Ramos (cell line): ENCODE measurements around the gene NUDT3.

Source experiments
- in situ Hi-C: fragments of 300-500 bp; cut with MboI; formaldehyde crosslinking; loops from one replicate; pipeline ENCODE4 v1.14.3; 2022; ENCODE audit warnings: low sequenced_read_pairs; ENCODE audit not compliant: unreplicated experiment

The NUDT3 gene

GRCh38 chr6:34231566-34232336 is 160.7 kb downstream of the NUDT3 start:
- in situ Hi-C loops, result no loop called here

- in situ Hi-C loops, result no loop called here
These were observed 161.7 kb downstream of the NUDT3 start for GRCh38 chr6:34230653-34231371.

- in situ Hi-C loops, result no loop called here
These were observed 162.6 kb downstream of the NUDT3 start for GRCh38 chr6:34229877-34230276.
